Melanocyte of skin (primary cell): ENCODE measurements around the gene ZNF480. TPM values are rescaled to one million over a fixed set of nuclear protein-coding genes. Genes with fewer than 3 reads are reported as not detected.

Source experiments
- small RNA-seq, 2 donors: library from RNA; depleted of rRNA; stranded (forward); fragments of <200 nt; gene quantifications; one replicate each; pipeline ENCODE3, GENCODE V24; 2012
- total RNA-seq, 2 donors: library from RNA; depleted of rRNA; stranded (reverse); fragments of >200 nt; gene quantifications; 2 replicates each; pipeline ENCODE4 v1.2.3, GENCODE V29; 2012

ZNF480 gene
- total RNA-seq, result 1 to 10 TPM; 6.3 to 9.6 TPM

DNA sequence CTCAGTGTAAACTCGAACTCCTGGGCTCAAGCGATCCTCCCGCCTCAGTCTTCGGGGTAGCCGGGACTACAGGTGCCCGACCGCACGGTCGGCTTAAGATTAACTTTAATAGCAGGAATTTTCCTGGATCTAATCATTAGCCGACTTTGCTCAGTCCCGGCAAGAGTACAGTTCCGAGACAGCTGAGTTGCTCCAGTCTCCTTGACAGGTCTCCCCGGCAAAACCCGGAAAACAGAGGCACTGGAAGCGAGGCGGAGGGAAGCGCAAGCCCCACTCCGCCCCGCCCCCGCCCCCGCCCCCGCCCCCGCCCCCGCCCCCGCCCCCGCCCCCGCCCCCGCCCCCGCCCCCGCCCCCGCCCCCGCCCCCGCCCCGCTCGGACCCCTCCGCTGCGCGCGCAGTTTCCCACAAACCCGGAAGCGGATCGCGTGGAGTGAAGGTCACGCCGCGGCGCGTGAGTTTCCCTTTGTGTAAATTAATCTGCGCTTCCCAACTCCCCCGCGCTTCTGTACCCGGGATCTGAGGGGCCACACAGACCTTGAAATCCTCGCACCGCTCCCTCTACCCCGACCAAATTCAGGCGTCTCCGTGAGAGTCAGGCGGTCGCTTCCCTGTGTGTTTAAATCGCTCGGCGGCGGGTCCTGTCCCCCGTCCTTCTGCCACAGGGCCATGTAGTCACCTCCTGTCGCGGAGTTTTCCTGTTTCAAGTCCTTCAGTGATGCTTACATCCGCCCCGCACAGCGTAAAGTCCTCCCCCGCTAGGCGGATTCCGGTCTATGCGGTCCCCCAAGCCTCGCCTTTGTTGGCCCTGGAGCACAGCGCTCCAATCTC lies at the start of gene ZNF480:
TSS of gene ZNF480 (plus strand) at position 397 of the 828 bp plus-strand sequence. CDS start 3,244 bp downstream, outside the sequence.

DNA sequence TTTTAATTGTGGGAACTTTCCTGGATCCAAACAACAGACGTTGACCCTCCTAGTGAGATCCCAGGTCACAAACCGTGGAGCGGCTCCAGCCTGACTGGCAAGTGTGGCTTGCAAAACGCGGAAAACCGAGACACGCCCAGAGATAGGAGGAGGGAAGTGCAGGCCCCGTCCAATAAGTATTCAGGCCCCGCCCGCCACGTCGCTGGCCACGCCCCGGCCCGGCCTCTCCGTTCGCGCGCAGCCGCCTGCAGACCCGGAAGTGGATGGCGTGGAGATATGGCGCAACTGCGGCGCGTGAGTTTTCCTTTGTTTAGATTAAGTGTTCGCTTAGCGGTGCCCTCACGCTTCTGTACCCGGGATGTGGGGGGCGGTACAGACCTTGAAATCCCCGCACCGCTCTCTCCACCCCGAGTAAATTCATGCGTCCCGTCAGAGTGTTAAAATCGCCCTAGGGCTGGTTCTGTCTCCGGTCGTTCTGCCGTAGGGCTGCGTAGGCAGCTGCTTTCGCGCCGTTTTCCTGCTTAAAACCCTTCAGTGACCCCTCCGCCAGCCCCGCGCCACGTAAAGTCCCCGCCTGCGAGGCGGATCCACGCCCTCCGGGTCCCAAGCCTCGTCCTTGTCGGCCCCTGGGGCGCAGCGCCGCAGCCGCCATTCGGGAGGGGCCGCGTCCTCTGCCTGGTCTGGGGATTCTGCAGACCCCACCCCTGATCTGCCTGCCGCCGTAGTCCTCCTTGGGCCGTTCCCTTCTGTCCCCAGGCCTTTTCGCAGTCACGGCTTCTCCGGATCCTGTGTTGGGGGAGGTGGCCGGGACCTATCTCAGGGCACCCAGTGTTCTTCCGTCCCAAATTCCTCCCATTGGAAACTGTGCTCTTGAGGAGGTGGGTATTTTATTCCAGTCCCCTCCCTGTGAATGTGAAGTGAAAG lies 27.4 kb upstream of the ZNF480 start, which contains the start of gene ZNF766:
TSS of gene ZNF766 (plus strand) at position 250 of the 924 bp plus-strand sequence. CDS start at position 277, 27 bp downstream.

DNA sequence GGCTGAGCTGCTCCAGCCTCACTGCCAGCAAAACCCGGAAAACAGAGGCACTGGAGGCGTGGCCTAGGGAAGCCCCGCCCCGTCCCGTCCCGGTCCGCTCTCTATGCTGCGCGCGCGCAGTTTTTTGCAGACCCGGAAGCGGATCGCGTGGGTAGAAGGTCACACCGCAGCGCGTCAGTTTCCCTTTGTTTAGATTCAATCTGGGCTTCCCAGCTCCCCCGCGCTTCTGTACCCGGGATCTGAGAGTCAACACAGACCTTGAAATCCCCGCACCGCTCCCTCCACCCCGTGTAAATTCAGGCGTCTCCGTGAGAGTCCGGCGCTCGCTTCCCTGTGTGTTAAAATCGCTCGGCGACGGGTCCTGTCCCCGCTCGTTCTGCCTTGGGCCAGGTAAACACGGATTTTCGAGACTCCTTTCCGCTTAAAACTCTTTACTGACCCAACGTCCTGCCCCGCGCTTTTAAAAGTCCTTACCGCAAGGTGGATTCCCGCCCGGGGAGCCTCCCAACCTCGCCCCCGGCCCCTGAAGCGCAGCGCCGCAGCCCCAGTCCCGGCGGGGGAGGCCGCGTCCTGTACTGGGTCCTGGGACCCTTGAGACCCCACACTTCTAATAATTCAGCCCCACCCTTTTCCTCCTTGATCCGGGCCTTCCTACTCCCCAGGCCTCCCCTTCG lies 39.3 kb downstream of the ZNF480 start, which contains the start of gene ZNF610:
TSS of gene ZNF610 (plus strand) at position 127 of the 674 bp plus-strand sequence. CDS start 12,930 bp downstream, outside the sequence.

DNA sequence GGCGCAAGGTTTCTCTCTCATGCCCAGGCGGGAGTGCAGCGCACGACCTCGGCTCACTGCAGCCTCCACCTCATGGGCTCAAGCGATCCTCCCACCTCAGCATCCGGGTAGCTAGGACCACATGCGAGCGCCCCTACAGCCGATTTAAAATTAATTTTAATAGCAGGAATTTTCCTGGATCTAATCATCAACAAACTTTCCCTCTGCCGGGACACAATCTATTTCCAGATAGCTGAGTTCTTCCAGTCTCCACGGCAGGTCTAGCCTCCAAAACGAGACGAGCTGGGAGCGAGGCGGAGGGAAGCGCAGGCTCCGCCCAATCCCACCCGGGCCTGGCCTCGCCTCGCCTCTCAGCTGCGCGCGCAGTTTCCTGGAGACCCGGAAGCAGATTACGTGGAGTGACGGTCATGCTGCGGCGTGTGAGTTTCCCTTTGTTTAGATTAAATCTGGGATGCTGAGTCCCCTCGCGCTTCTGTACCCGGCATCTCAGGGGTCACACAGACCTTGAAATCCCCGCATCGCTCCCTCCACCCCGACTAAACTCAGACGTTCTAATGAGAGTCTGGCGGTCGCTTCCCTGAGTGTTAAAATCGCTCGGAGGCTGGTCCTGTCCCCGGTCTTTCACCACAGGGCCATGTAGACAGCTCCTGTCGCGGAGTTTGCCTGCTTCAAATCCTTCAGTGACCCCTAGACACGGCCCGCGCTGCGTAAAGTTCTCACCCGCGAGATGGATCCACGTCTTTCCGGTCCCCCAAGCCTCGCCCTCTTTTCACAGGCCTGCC lies 72.8 kb downstream of the ZNF480 start, which contains the start of gene ZNF880:
TSS of gene ZNF880 (plus strand) at position 365 of the 782 bp plus-strand sequence. CDS start at position 408, 43 bp downstream.

Small RNAs within 50 kb of the gene (small RNA-seq; reads per million reads assigned to genes)
- 4.0 to 7.5 reads per million in 2 donors for gene MIR643
- 0 reads per million in 2 donors for gene RF00019

Other genes with a start within 250 kb of the ZNF480 start
- 1 to 10 TPM; 4.0 to 6.5 TPM for gene ZNF432, start 248.3 kb upstream of the ZNF480 start, total RNA-seq
- 10 to 100 TPM; 12.3 to 12.7 TPM for gene ZNF841, start 201.4 kb upstream of the ZNF480 start, total RNA-seq
- 1 to 10 TPM; 7.9 to 9.0 TPM for gene ZNF616, start 157.2 kb upstream of the ZNF480 start, total RNA-seq
- gene ZNF836, start 125.5 kb upstream of the ZNF480 start, total RNA-seq, result 1 to 10 TPM; 3.3 to 3.8 TPM
- gene PPP2R1A, start 107.1 kb upstream of the ZNF480 start, total RNA-seq, result 100 to 1,000 TPM; 128 to 137 TPM
- 1 to 10 TPM; 7.2 to 8.0 TPM for gene ZNF766, start 27.6 kb upstream of the ZNF480 start, total RNA-seq
- 1 to 10 TPM; 2.0 to 3.8 TPM for gene ZNF610, start 39.1 kb downstream of the ZNF480 start, total RNA-seq
- gene ZNF880, start 72.8 kb downstream of the ZNF480 start, total RNA-seq, result 10 to 100 TPM; 14.8 to 18.6 TPM
- gene ZNF528, start 100.7 kb downstream of the ZNF480 start, total RNA-seq, result 10 to 100 TPM in 1 of 2 donors, 1 to 10 TPM in 1; 10.0 to 18.6 TPM
- under 1 TPM in 1 of 2 donors, not detected in 1; under 0.01 TPM for gene ZNF534, start 132.0 kb downstream of the ZNF480 start, total RNA-seq
- gene ZNF578, start 156.4 kb downstream of the ZNF480 start, total RNA-seq, result under 1 TPM; 0.69 to 1.00 TPM
- gene ZNF808, start 230.5 kb downstream of the ZNF480 start, total RNA-seq, result 10 to 100 TPM; 15.8 to 23.6 TPM